ENCODE data around the gene TNKS1BP1. TPM values are rescaled to one million over a fixed set of nuclear protein-coding genes. Genes with fewer than 3 reads are reported as not detected.

The TNKS1BP1 gene
- total and polyA plus RNA-seq, 9 of the 15 experiments (the other 6 are each of a cell fraction or from before 2014, with no cell fraction given), result 1.1 to 47.2 (median 10.9) TPM

- no peak for TF ChIP-seq ZNF324 (CRISPR knock-in tag; IDR thresholded peaks at IDR 0.05)
- no peak for TF ChIP-seq HCFC1 (IDR thresholded peaks at IDR 0.05; ENCODE audit: low read depth, low read length)
- no peak for TF ChIP-seq ZNF436 (CRISPR knock-in tag; IDR thresholded peaks at IDR 0.05)
- no peak for TF ChIP-seq TBP (optimal IDR thresholded peaks at IDR 0.05; ENCODE audit: low read depth, low read length)
- no peak for TF ChIP-seq ZNF586 (CRISPR knock-in tag; conservative IDR thresholded peaks at IDR 0.05)
- TF ChIP-seq ZNF561 (CRISPR knock-in tag; conservative IDR thresholded peaks at IDR 0.05), result no peak
- peak; percentile 24; the same call in 1 of the 2 replicates for TF ChIP-seq SOX6 (IDR thresholded peaks at IDR 0.05)
- TF ChIP-seq SRSF7 (optimal IDR thresholded peaks at IDR 0.05; ENCODE audit: low read depth, low read length), result no peak
- no peak for TF ChIP-seq SIRT6 (IDR thresholded peaks at IDR 0.05; ENCODE audit: low read depth, low read length)
- peak; percentile 65 for TF ChIP-seq MEIS2 (IDR thresholded peaks at IDR 0.05; ENCODE audit: partially characterized antibody)
- no peak for TF ChIP-seq FOXP4 (CRISPR knock-in tag; IDR thresholded peaks at IDR 0.05; ENCODE audit: borderline replicate concordance)
- no peak for TF ChIP-seq PRPF4 (IDR thresholded peaks at IDR 0.05; ENCODE audit: insufficient read depth, low read depth, low read length, poor library complexity, severe bottlenecking)
- TF ChIP-seq JUN (IDR thresholded peaks at IDR 0.05; ENCODE audit: borderline replicate concordance, low read depth, low read length), result no peak
- TF ChIP-seq JUN (CRISPR knock-in tag; IDR thresholded peaks at IDR 0.05; ENCODE audit: borderline replicate concordance), result no peak
- no peak for TF ChIP-seq ZNF639 (CRISPR knock-in tag; conservative IDR thresholded peaks at IDR 0.05 in 1 of 2, IDR thresholded peaks at IDR 0.05 in 1 of 2)
- TF ChIP-seq TEAD4 (IDR thresholded peaks at IDR 0.05; ENCODE audit: low read length), result no peak
- no peak for TF ChIP-seq TEAD4 (CRISPR knock-in tag; IDR thresholded peaks at IDR 0.05; ENCODE audit: borderline replicate concordance)
- no peak for TF ChIP-seq POLR3A (IDR thresholded peaks at IDR 0.05; ENCODE audit: borderline replicate concordance, extremely low read depth, insufficient read depth, insufficient read length)
- 0 out of 2 replicates have a peak, but pooled peaks have one; percentile 52 for TF ChIP-seq ZNF175 (CRISPR knock-in tag; IDR thresholded peaks at IDR 0.05; ENCODE audit: low read depth)
- no peak for TF ChIP-seq KAT8 (IDR thresholded peaks at IDR 0.05; ENCODE audit: low read depth)
- no peak for TF ChIP-seq ZNF143 (CRISPR knock-in tag; IDR thresholded peaks at IDR 0.05)
- no peak for TF ChIP-seq HDAC8 (tag; IDR thresholded peaks at IDR 0.05)
- no peak for TF ChIP-seq RNF219 (CRISPR knock-in tag; IDR thresholded peaks at IDR 0.05)
Measured at GRCh38 chr11:57277845-57278720, 46.7 kb downstream of the TNKS1BP1 start (continued).

Measured in K562 (cell line).